Heart left ventricle (tissue), 13 donors: ENCODE measurements around the gene CEP192.

ENCODE experiments used
- CTCF ChIP-seq, 12 donors: fragments of 200-600 bp; sonication (generic) in 4 of 12; IDR thresholded peaks; one replicate each; pipeline versions ENCODE4 v1.5.0 to v1.8.0; 2018 to 2022; ENCODE audit warnings: antibody characterized with exemption in 12 of 12, mild to moderate bottlenecking in 5 of 12
- POLR2A ChIP-seq, 2 donors: fragments of 450-650 bp; IDR thresholded peaks; one replicate each; pipeline ENCODE4 v1.6.1; 2017; ENCODE audit warnings: antibody characterized with exemption in 2 of 2, mild to moderate bottlenecking in 2 of 2, moderate library complexity in 2 of 2
- donor health status: ischemic (EF 13 %, LVEDD 7.1; RV severe dilation, severe dysfunction).
- donor health status: DM: no; HTN: yes; CAD: no.
- donor health status: DM: no; HTN: no; CAD: no.
- donor health status: ischemic (EF 25% LVEDD 6.9; RV normal size, moderate dysfunction).
- donor health status: ischemic (EF 25% LVEDD 5.7; RV mildly dilated, moderate dysfunction).
- donor health status: ischemic (EF 35%, LVEDD 5.7; RV mildly dilated, moderate dysfunction).
- donor health status: nonischemic (EF 11% LVEDD 7.7; RV severe dilation, severe dysfunction).
- donor health status: DM: yes; HTN: yes; CAD: no.
- donor health status: PGD.
- donor health status: ischemic (EF 29% LVEDD 5.4; RV normal size, mild dysfunction).
- donor health status: nonischemic (EF 23%, LVEDD 6.1; RV moderate dilation, normal function).

- TF ChIP-seq CTCF (IDR thresholded peaks at IDR 0.05) (no peak), POLR2A (IDR thresholded peaks at IDR 0.05) (no peak)
Observed at GRCh38 chr18:13120983-13121441, 129.8 kb downstream of the CEP192 start.
